Neural progenitor cell (in vitro differentiated cells): Measurements from ENCODE around the gene SLIT1. TPM values are rescaled to one million over a fixed set of nuclear protein-coding genes. Genes with fewer than 3 reads are reported as not detected.

Experiments
- DNase-seq: peaks from one replicate; pipeline ENCODE4 v3.0.0-alpha.2; 2016; ENCODE audit warnings: low spot score
- H2AFZ ChIP-seq: fragments of 200-600 bp; sonication (generic); replicated peaks from 2 replicates; pipeline ENCODE4 v1.6.1; 2016; ENCODE audit warnings: antibody characterized with exemption
- H3F3A ChIP-seq: fragments of 200-600 bp; sonication (generic); 2 replicates; pipeline ENCODE4 v1.6.1; 2016; ENCODE audit warnings: antibody characterized with exemption, low read depth
- H3K27ac ChIP-seq: fragments of 200-600 bp; sonication (generic); 2 replicates; pipeline ENCODE4 v1.5.1; 2016; ENCODE audit warnings: mild to moderate bottlenecking
- H3K27me3 ChIP-seq: fragments of 200-600 bp; sonication (generic); 2 replicates; pipeline ENCODE4 v1.6.1; 2016; ENCODE audit warnings: mild to moderate bottlenecking, moderate library complexity
- H3K36me3 ChIP-seq: fragments of 200-600 bp; sonication (generic); 2 replicates; pipeline ENCODE4 v1.5.1; 2016
- H3K4me1 ChIP-seq: fragments of 200-600 bp; sonication (generic); 2 replicates; pipeline ENCODE4 v1.6.1; 2016; ENCODE audit warnings: mixed run types
- H3K4me2 ChIP-seq: fragments of 200-600 bp; sonication (generic); 2 replicates; pipeline ENCODE4 v1.6.1; 2016
- H3K4me3 ChIP-seq: fragments of 200-600 bp; sonication (generic); 2 replicates; pipeline ENCODE4 v1.5.1; 2016
- H3K79me2 ChIP-seq: fragments of 200-600 bp; sonication (generic); 2 replicates; pipeline ENCODE4 v1.6.1; 2016; ENCODE audit warnings: low read depth
- H3K9ac ChIP-seq: fragments of 200-600 bp; sonication (generic); 2 replicates; pipeline ENCODE4 v1.6.1; 2016
- H3K9me3 ChIP-seq: fragments of 200-600 bp; sonication (generic); 2 replicates; pipeline ENCODE4 v1.5.1; 2016; ENCODE audit warnings: low read depth
- H4K20me1 ChIP-seq: fragments of 200-600 bp; sonication (generic); 2 replicates; pipeline ENCODE4 v1.6.1; 2016; ENCODE audit warnings: low read depth
- H3K27ac Mint-ChIP-seq: 3 replicates; pipeline ENCODE4 v1.8.0; 2021; ENCODE audit warnings: mixed read lengths
- H3K27me3 Mint-ChIP-seq: 2 replicates; pipeline ENCODE4 v1.8.0; 2022; ENCODE audit warnings: low read depth, mild to moderate bottlenecking, inconsistent platforms, moderate library complexity, mixed read lengths; ENCODE audit not compliant: insufficient read depth
- H3K36me3 Mint-ChIP-seq: 3 replicates; pipeline ENCODE4 v1.8.0; 2021; ENCODE audit warnings: mixed read lengths
- H3K4me1 Mint-ChIP-seq: 3 replicates; pipeline ENCODE4 v1.8.0; 2021; ENCODE audit warnings: mixed read lengths
- H3K4me3 Mint-ChIP-seq: 3 replicates; pipeline ENCODE4 v1.8.0; 2021; ENCODE audit warnings: mild to moderate bottlenecking, moderate library complexity, mixed read lengths
- H3K9me3 Mint-ChIP-seq: 3 replicates; pipeline ENCODE4 v1.8.0; 2020; ENCODE audit warnings: mixed read lengths
- EZH2 ChIP-seq: fragments of 200-600 bp; sonication (generic); IDR thresholded peaks from 2 replicates; pipeline ENCODE4 v1.6.1; 2017; ENCODE audit warnings: antibody characterized with exemption, mild to moderate bottlenecking, moderate library complexity
- EZH2phosphoT487 ChIP-seq: fragments of 200-600 bp; sonication (generic); IDR thresholded peaks from 2 replicates; pipeline ENCODE4 v1.6.1; 2017; ENCODE audit warnings: antibody characterized with exemption
- total RNA-seq: library from RNA; depleted of rRNA; stranded (reverse); fragments of >200 nt; gene quantifications from 2 replicates; pipeline ENCODE4 v1.2.3, GENCODE V29; 2015; ENCODE audit warnings: low replicate concordance
- TF ChIP-seq, protein P1 (sequence below): fragments of 200-600 bp; sonication (generic); IDR thresholded peaks from 2 replicates; pipeline ENCODE4 v1.5.1; 2017; ENCODE audit warnings: antibody characterized with exemption, mild to moderate bottlenecking

SLIT1 gene
- total RNA-seq, 1 donor from 2014 or later: 0.92 TPM

DNA sequence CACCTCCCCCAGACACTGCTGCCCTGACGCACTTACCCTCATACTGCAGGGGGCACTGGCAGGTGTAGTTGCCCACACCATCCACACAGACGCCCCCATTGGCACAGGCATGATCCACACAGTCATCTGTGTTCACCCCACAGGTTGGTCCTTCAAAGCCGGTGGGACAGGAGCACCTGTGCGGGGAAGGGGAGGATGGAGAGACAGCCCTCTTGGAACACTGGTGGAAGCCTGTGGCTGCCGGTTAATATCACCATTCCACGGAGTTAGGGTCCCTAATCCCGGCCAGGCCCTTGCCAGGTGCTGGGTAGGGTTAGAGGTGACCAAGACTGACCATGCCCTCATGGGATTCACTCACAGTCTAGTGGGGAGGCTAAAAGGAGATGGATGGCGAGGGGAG is 171.8 kb downstream of the SLIT1 start:
- Histone ChIP-seq H3K9ac (no peak overlapping the region), H3K4me3 (no peak overlapping the region), H2AFZ (no peak overlapping the region), H3K27me3 (no peaks in the 10 kb centered on the region), H3K9me3 (no peaks in the 10 kb centered on the region), H3K36me3 (no peaks in the 10 kb centered on the region), H4K20me1 (no peaks in the 10 kb centered on the region), H3F3A (no peaks in the 10 kb centered on the region), H3K79me2 (no peaks in the 10 kb centered on the region), H3K4me2 (no peak overlapping the region), H3K4me1 (peaks cover 8% of the 10 kb centered on the region), H3K27ac (no peak overlapping the region)
- Mint-ChIP-seq H3K9me3 (peaks cover 4% of the 10 kb centered on the region), H3K27me3 (peaks cover 19% of the 10 kb centered on the region), H3K4me3 (no peak overlapping the region), H3K36me3 (no peaks in the 10 kb centered on the region), H3K27ac (no peak overlapping the region), H3K4me1 (peaks cover 10% of the 10 kb centered on the region)
- no peak for TF ChIP-seq EZH2
- TF ChIP-seq EZH2phosphoT487: no peak
- TF ChIP-seq, protein P1, sequence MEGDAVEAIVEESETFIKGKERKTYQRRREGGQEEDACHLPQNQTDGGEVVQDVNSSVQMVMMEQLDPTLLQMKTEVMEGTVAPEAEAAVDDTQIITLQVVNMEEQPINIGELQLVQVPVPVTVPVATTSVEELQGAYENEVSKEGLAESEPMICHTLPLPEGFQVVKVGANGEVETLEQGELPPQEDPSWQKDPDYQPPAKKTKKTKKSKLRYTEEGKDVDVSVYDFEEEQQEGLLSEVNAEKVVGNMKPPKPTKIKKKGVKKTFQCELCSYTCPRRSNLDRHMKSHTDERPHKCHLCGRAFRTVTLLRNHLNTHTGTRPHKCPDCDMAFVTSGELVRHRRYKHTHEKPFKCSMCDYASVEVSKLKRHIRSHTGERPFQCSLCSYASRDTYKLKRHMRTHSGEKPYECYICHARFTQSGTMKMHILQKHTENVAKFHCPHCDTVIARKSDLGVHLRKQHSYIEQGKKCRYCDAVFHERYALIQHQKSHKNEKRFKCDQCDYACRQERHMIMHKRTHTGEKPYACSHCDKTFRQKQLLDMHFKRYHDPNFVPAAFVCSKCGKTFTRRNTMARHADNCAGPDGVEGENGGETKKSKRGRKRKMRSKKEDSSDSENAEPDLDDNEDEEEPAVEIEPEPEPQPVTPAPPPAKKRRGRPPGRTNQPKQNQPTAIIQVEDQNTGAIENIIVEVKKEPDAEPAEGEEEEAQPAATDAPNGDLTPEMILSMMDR: no peak
- DNase-seq: no peak

DNA sequence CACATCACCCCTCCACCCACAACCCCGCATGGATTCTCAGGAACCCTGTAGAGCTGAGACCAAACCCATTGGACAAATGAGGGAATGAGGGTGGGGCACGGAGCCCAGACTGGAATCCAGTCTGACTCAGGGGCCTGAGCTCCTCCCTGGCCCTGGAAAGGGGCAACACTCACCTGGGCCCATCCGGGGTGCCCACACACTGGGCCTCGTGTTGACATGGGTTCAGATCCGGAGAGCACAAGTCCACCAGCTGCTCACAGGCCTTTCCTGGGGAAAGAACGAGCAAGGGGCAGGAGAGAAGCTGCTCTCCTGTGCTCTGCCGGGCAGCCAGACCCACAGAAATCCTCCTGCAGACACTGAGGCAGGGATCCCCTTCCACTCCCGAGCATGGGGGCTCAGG is 172.2 kb downstream of the SLIT1 start:
- peaks cover 4% of the 10 kb centered on the region for H3K9me3 Mint-ChIP-seq
- no peaks in the 10 kb centered on the region for H3K79me2 ChIP-seq
- no peaks in the 10 kb centered on the region for H3K36me3 Mint-ChIP-seq
- peaks cover 8% of the 10 kb centered on the region for H3K4me1 Mint-ChIP-seq
- no peak overlapping the region for H3K27ac Mint-ChIP-seq
- no peak overlapping the region for H2AFZ ChIP-seq
- no peaks in the 10 kb centered on the region for H3K36me3 ChIP-seq
- H3K9ac ChIP-seq: no peak overlapping the region
- no peaks in the 10 kb centered on the region for H4K20me1 ChIP-seq
- no peak overlapping the region for H3K4me3 ChIP-seq
- H3K4me2 ChIP-seq: no peak overlapping the region
- H3K27me3 Mint-ChIP-seq: peaks cover 17% of the 10 kb centered on the region
- H3K4me3 Mint-ChIP-seq: no peak overlapping the region
- TF ChIP-seq, protein P1: no peak
- TF ChIP-seq EZH2phosphoT487 (no peak), EZH2 (no peak)
- H3K9me3 ChIP-seq: no peaks in the 10 kb centered on the region
- DNase-seq: no peak
- no peak overlapping the region for H3K27ac ChIP-seq
- H3K27me3 ChIP-seq: no peaks in the 10 kb centered on the region
- peaks cover 8% of the 10 kb centered on the region for H3K4me1 ChIP-seq
- no peaks in the 10 kb centered on the region for H3F3A ChIP-seq

DNA sequence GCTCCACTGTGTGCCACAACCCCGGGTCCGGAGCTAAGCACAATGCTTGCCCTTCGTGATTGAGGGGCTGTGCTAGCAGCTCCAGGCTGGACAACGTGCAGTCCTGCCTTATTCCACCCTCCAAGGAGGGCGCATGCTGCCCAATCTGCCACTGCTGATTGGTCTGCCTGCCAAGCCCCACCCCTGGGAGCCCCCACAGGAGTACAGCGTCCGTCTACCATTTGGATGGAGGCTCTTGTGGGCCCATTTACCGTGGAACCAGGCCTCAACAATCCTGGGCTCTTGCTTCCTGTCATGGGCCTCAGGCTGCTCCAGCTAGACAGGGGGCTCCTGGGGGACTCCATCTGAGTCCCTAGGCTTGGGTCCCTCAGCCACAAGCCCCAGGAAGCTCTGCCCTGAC is 173.3 kb downstream of the SLIT1 start:
- H3K9me3 ChIP-seq: no peaks in the 10 kb centered on the region
- no peaks in the 10 kb centered on the region for H3K79me2 ChIP-seq
- Mint-ChIP-seq H3K9me3 (peaks cover 10% of the 10 kb centered on the region), H3K4me3 (no peak overlapping the region), H3K36me3 (no peaks in the 10 kb centered on the region), H3K27me3 (peaks cover 17% of the 10 kb centered on the region), H3K27ac (no peak overlapping the region), H3K4me1 (peaks cover 5% of the 10 kb centered on the region)
- no peak overlapping the region for H3K27ac ChIP-seq
- H3K9ac ChIP-seq: no peak overlapping the region
- H3K27me3 ChIP-seq: no peaks in the 10 kb centered on the region
- H3K36me3 ChIP-seq: no peaks in the 10 kb centered on the region
- TF ChIP-seq EZH2 (no peak), EZH2phosphoT487 (no peak)
- TF ChIP-seq, protein P1: no peak
- no peak for DNase-seq
- no peaks in the 10 kb centered on the region for H4K20me1 ChIP-seq
- peaks cover 8% of the 10 kb centered on the region for H3K4me1 ChIP-seq
- no peak overlapping the region for H3K4me3 ChIP-seq
- no peak overlapping the region for H3K4me2 ChIP-seq
- no peak overlapping the region for H2AFZ ChIP-seq
- H3F3A ChIP-seq: no peaks in the 10 kb centered on the region
